Pulmonary artery endothelial cell (primary cell): ENCODE data around the gene TMEM150B. TPM values are rescaled to one million over a fixed set of nuclear protein-coding genes. Genes with fewer than 3 reads are reported as not detected.

Experiments
- DNase-seq: peaks from one replicate; pipeline ENCODE4 v3.0.0-alpha.2; 2011; ENCODE audit warnings: low read depth, low spot score
- total RNA-seq: library from RNA; depleted of rRNA; stranded (reverse); fragments of >200 nt; gene quantifications from 2 replicates; pipeline ENCODE4 v1.2.3, GENCODE V29; 2014

The TMEM150B gene
- total RNA-seq, 1 donor from 2014 or later, result not detected

DNA sequence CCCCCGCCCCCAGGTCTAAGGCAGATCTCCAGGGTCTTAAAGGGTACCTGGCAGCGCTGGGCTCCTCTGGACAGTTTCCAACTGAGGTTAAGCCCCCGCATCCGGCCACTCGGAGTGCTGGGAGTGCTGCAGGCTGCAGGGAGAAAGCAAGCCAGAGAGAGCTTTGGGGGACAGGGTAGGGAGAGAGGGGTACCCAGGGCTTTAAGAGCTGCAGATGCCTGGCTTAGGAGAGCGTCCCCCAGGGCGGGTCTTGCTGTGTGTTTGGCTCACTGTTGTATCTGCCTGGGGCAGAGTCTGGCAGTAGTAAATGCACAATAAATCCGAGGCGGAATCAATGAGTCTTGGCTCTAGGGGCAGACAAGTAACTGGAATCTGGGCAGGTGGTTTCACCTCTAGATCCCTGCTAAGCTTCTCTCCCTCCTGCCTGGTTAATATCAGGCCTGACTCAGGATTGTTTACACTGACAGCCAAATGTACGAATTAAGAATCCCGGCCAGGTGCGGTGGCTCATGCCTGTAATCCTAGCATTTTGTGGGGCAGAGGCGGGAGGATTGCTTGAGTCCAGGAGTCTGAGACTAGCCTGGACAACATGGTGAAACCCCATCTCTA is 30.2 kb upstream of the TMEM150B start:
- DNase-seq, result no peak

DNA sequence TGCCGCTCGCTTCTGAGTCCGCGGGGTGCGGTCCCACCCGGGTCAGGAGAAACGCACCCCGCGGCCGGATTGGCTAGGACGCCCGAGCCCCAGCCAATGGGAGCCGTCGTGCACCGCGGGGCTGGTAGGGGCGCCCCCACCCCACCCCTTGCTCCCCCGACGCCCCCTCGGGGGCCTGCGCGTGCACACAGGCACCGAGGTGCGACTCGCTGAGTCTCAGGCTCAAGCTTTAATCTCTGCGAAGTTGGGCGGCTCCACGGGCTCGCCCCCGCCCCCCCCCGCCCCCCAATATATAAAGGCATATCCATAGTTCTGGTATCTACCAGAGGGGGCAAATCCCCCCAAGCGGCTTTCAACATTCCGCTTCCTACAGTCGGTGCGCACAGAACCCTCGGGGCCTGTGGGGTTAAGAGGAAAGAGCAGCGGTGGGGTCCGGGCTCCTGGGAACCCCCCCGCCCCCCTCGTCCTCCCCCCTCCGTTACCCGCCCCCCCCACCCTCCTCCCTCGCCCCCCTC is 29.6 kb upstream of the TMEM150B start, which contains the start of gene COX6B2:
COX6B2 (minus strand) TSS at position 22 of the 515 bp plus-strand sequence. CDS start 198 bp downstream, outside the sequence.
- no peak for DNase-seq

DNA sequence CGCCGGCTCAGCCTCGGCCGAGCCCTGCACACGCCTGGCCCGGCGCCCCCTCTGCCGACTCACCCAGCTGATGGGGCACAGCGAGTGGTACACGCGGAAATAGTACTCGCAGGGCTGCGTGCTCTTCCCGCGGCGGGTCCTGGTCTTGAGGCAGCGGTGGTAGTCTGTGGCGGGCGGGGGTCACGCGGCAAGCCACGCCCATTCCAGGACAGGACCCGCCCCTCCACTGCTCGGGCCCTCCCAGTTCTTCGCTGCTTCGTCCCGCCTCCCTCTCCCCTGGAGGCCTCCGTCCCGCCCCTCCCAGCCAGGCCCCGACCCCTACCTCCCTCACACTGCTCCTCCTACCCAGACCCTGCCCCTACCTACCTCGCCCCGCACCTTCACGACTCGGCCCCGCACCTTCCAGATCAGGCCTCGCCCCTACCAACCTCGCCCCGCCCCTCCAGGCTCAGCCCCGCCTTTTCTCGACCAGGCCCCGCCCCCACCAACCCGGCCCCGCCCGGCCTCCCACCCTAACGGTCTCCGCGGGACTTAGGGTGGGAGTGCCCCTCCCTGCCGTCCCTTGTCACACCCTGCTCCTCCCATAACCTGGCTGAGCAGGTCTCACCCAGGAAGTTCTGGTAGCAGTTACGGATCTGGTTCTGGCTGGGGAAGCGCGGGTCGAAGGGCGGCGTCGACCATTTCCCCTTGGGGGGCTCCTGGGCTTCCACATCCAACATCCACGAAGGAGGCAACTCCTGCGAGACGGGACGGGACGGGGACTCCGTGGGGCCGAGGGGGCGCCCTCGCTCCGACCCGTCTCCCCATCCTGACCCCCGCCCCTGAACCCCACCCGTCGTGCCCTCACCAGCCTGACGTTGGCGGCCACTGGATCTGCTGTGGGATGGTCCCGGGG is 28.9 kb upstream of the TMEM150B start:
- no peak for DNase-seq

DNA sequence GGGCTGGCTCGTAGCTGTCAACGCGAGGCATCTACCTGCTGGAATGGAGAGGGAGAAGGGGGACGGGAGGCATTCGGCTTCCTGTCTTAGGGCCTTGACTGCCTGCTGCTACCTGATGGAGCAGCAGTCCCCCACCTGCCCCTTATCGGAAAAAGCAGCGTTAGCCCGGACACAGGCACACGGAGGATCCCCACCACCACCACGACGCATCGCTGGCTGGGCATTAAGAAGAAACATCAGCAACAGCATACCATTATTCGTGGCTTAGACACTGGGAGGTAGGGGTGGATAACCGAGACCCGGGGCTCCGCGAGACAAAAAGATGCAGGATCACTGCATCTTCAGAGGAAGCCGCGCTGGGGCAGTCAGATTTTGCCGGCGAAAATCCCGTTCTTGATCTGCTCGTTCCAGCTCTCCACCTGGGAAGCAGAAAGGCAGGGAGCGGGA is 28.2 kb upstream of the TMEM150B start:
- DNase-seq, result no peak

DNA sequence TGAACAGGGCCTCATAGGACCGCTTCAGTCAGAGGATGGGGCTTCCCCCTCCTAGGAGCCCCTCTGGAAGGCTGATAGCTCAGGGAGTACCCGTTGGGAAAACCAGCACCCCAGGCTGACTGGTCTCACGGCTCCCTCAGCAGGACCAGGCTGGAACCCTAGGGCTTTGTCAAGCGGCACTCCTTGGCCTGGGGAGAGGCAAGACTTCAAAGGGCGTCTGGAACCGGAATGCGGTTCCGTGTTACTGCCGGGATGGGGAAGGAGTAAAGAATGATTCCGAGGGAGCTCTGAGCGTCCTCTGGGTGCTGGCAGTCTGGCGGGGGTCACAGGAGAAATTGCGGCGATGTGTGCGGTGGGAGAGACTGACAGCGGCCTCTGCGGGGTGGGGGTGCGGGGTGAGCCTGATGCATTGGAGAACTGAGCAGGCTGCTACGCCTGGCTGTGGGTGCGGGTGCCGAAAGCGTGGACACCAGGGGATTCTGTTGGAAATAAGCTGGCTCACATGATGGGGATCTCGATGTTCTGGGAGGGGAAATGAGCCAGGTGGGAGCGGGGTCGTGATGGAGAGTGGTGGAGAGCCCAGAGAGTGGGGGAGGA is 27.5 kb upstream of the TMEM150B start:
- DNase-seq, result no peak

DNA sequence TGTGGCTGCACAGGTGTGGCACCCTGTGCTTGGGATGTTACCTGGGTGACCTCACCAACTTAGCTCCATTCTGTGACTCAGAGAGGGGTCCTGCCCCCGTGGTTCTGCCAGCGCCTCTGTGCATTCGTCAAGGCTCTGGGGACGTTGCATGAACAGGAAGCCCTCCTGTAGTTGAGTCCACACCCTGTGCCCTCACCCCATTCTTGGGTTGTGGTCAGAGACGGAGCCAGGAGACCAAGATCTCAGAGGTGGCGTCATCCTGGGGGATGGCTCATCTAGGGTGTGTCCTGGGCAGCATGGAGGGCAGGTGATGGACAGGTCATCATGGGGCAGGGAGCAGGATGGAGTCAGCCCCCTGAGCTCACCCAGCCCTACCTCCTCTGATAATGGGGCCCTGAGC is 26.9 kb upstream of the TMEM150B start:
- DNase-seq, result no peak

- no peak for DNase-seq
These were observed 25.6 kb upstream of the TMEM150B start for GRCh38 chr19:55350620-55351315.

DNA sequence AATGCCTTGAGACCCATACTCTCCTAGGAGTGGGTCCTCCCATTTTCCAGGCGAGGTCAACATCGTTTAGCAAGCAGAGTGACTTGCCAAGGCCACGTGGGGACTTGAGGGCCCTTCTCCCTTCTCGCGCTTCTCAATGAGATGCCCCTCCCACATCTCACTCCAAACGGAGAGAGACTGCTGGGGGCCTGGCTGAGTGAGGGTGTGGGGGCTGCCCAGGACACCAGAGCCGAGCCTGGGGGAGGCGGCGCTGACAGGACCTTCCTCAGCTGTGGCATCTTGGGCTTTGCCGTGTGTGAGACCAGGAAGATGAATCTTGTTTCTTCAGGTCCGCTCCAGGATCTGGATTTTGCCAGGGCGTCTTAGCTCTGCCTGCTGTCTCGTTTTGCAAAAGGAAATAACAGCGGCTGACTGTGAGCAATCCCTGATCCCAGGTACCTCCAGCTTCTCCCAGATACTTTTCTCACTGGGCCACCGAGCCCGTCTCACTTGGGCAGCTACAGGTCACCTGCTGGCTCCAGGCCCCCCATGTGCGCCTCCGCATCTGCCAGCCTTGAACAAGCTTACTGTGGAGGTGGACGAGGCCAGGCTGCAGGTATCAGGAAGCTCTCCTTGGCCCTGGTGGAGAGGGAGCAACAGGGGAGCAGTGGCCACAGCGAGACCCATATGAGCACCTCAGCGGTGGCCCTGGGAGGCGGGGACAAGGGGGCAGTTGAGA is 23.3 kb upstream of the TMEM150B start:
- DNase-seq, result no peak

GRCh38 chr19:55347442-55348009 is 22.4 kb upstream of the TMEM150B start:
- DNase-seq, result no peak

- DNase-seq, result no peak
These were observed 21.7 kb upstream of the TMEM150B start for GRCh38 chr19:55346725-55347441.

DNA sequence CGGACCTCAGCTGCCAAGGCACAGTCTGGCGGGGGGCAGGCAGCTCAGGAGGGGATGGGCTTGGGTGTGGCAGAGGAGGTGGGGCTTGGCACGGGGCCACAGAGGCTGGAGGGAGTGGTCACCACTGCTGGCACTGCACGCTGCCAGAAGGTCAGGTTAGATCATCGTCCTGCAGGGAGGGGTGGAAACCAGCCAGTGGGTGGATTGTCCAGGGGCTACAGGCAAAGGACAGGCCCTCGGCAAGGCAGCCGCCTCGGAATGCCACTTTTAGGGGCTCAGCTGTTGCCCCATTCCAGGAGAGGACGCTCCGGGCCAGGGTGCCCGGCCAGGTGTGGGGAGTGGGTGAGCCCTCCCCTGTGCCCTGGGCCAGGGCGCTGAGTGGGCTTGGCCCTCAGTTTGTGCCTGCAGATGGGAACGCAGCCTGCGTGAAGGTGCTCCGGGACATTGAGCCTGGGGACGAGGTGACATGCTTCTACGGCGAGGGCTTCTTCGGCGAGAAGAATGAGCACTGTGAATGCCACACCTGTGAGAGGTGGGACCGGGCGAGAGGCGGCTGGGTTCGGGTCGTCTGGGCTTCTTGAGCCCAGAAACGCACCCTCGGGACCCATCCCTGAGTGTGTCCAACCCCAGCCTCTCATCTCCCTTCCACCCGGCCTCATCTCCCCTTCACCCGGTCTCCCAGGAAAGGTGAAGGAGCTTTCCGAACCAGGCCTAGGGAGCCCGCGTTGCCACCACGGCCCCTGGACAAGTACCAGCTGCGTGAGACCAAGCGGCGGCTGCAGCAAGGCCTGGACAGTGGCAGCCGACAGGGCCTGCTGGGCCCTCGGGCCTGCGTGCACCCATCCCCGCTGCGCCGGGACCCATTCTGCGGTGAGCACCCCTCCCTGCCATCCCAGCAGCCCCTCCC is 20.9 kb upstream of the TMEM150B start:
- no peak for DNase-seq

DNA sequence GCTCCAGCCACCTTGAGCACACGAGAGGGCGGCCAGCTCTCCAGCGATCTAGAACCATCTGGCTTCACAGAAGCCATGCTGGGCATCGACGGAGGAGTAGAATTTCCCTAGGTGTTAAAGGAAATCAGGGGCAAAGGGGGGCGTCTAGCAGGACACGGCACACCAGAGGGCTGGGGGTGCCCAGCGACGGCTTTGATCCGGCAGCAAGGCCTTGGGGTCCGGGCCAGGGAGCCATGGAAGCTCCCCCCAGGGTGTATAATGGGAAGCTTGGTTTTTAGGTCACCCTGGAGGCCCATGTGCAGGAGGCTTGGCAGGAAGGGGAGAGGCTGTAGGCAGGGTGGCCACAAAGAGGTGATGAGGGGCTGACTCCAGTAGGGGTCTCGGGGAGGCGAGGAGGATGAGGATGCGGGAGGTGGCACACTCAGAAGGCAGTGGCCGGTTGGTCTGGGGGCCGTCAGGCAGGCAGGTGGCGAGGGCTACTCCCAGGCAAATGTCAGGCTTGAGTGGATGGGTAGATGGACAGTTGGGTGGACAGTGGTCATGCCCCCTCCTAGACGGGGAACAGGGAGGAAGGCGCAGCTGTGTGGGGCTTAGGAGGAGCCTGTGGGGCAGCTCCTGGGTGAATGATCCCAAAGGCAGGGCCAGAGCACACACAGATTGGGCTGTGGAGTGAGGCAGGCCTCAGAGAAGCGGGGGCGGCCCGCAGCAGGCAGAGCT is 20.1 kb upstream of the TMEM150B start:
- DNase-seq, result no peak

GRCh38 chr19:55344444-55344843 is 19.3 kb upstream of the TMEM150B start:
- DNase-seq, result no peak

GRCh38 chr19:55341595-55342531 is 16.7 kb upstream of the TMEM150B start:
- no peak for DNase-seq

GRCh38 chr19:55341171-55341588 is 16.0 kb upstream of the TMEM150B start:
- DNase-seq, result no peak

DNA sequence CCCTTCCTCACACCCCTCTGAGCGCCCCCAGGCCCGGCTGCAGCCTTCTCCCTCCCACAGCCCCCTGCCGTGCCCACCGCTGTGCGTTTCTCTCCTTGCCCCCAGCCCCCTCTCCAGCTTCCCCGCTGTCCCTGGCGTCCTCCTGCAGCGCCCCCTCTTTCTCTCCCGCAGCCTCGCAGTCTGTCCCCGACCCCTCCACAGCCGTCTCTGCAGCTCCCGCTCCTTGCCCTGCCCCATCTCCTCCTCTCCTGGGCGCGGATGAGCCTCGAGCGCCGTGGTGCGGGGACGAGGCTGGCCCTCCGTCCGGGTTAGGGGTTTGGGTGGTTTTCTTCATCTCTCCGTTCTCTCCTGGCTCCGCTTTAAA is 15.6 kb upstream of the TMEM150B start:
- DNase-seq, result no peak
